DND-41 (cell line): ENCODE data around the gene GFOD2.

Source experiments
- ATAC-seq: fragments of 200-7000 bp; cut with Tn5 transposase; 3 replicates; pipeline ENCODE4 v1.9.1; 2021; ENCODE audit warnings: low read depth; ENCODE audit not compliant: insufficient read depth
- DNase-seq: peaks from one replicate; pipeline ENCODE4 v3.0.0-alpha.2; 2020
- H2AFZ ChIP-seq: 2 replicates; pipeline ENCODE4 v1.6.0; 2012; ENCODE audit warnings: low read depth, low read length
- H3K27ac ChIP-seq: 2 replicates; pipeline ENCODE4 v1.5.1; 2012; ENCODE audit warnings: low read length, inconsistent platforms
- H3K27me3 ChIP-seq: fragments of 200-600 bp; sonication (generic); 2 replicates; pipeline ENCODE4 v1.6.0; 2012; ENCODE audit warnings: low read length, mild to moderate bottlenecking, inconsistent platforms; ENCODE audit not compliant: insufficient read depth, poor library complexity
- H3K36me3 ChIP-seq: 2 replicates; pipeline ENCODE4 v1.5.1; 2012; ENCODE audit warnings: low read length, inconsistent platforms; ENCODE audit not compliant: insufficient read depth
- H3K4me1 ChIP-seq: 2 replicates; pipeline ENCODE4 v1.5.1; 2012; ENCODE audit warnings: mild to moderate bottlenecking, low read length; ENCODE audit not compliant: insufficient read depth
- H3K4me2 ChIP-seq: 2 replicates; pipeline ENCODE4 v1.6.0; 2012; ENCODE audit warnings: mild to moderate bottlenecking, moderate library complexity, low read length, inconsistent platforms; ENCODE audit not compliant: insufficient read depth
- H3K4me3 ChIP-seq, 2 experiments: fragments of 200-600 bp in 1 of 2; shearing (Covaris generic) in 1 of 2; 2 replicates each; pipeline ENCODE4 v1.5.1; 2012 to 2016; ENCODE audit warnings: inconsistent platforms in 2 of 2, low read length in 2 of 2, mild to moderate bottlenecking in 2 of 2, low read depth in 1 of 2, moderate library complexity in 1 of 2
- H3K79me2 ChIP-seq: 2 replicates; pipeline ENCODE4 v1.6.0; 2012; ENCODE audit warnings: low read length, inconsistent platforms; ENCODE audit not compliant: insufficient read depth
- H3K9ac ChIP-seq: 2 replicates; pipeline ENCODE4 v1.6.0; 2012; ENCODE audit warnings: low read depth, mild to moderate bottlenecking, inconsistent platforms, low read length, moderate library complexity
- H3K9me3 ChIP-seq: 2 replicates; pipeline ENCODE4 v1.5.1; 2012; ENCODE audit warnings: low read length, moderate library complexity, mild to moderate bottlenecking, inconsistent platforms; ENCODE audit not compliant: insufficient read depth, severe bottlenecking
- H4K20me1 ChIP-seq: 2 replicates; pipeline ENCODE4 v1.6.0; 2012; ENCODE audit warnings: low read length; ENCODE audit not compliant: insufficient read depth
- EZH2 ChIP-seq: IDR thresholded peaks from 3 replicates; pipeline ENCODE4 v1.6.1; 2012; ENCODE audit warnings: borderline replicate concordance, low read depth, mild to moderate bottlenecking, moderate library complexity, low read length, inconsistent platforms; ENCODE audit not compliant: severe bottlenecking
- TF ChIP-seq, protein P1 (sequence below): IDR thresholded peaks from 2 replicates; pipeline ENCODE4 v1.5.1; 2012; ENCODE audit warnings: borderline replicate concordance, low read length, moderate library complexity, mild to moderate bottlenecking; ENCODE audit not compliant: poor library complexity, severe bottlenecking; ENCODE audit errors: extremely low read depth

GFOD2 gene

DNA sequence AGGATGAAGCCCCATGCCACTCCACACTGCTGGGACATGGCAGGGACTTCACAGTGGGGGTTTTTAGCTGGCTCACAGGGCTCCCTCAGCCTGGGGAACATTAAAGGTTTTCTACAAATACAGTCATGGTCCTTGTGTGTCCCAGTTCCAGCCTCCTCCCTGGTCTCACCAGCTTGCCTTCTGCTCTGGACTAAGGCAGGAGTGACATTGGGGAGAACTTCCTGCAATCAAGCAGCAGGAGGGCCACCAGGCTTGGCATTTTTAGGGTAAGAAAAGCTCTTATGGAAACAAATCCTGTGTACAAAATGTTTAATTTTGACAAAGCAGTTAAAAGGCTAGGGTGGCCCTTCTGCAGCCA is 56.5 kb downstream of the GFOD2 start:
- DNase-seq, result no peak
- Histone ChIP-seq H3K9ac (no peak overlapping the region), H3K79me2 (peaks cover 29% of the 10 kb centered on the region)

DNA sequence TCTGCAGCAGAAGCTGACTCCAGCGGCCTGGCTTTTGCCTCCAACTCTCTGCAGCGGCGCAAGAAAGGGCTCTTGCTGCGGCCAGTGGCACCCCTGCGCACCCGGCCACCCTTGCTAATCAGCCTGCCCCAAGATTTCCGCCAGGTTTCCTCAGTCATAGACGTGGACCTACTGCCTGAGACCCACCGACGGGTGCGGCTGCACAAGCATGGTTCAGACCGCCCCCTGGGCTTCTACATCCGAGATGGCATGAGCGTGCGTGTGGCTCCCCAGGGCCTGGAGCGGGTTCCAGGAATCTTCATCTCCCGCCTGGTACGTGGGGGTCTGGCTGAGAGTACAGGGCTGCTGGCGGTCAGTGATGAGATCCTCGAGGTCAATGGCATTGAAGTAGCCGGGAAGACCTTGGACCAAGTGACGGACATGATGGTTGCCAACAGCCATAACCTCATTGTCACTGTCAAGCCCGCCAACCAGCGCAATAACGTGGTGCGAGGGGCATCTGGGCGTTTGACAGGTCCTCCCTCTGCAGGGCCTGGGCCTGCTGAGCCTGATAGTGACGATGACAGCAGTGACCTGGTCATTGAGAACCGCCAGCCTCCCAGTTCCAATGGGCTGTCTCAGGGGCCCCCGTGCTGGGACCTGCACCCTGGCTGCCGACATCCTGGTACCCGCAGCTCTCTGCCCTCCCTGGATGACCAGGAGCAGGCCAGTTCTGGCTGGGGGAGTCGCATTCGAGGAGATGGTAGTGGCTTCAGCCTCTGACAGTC is 57.0 kb downstream of the GFOD2 start:
- H3K36me3 ChIP-seq, result peaks cover 52% of the 10 kb centered on the region
- DNase-seq, result no peak
- no peak for TF ChIP-seq EZH2
- TF ChIP-seq, protein P1, sequence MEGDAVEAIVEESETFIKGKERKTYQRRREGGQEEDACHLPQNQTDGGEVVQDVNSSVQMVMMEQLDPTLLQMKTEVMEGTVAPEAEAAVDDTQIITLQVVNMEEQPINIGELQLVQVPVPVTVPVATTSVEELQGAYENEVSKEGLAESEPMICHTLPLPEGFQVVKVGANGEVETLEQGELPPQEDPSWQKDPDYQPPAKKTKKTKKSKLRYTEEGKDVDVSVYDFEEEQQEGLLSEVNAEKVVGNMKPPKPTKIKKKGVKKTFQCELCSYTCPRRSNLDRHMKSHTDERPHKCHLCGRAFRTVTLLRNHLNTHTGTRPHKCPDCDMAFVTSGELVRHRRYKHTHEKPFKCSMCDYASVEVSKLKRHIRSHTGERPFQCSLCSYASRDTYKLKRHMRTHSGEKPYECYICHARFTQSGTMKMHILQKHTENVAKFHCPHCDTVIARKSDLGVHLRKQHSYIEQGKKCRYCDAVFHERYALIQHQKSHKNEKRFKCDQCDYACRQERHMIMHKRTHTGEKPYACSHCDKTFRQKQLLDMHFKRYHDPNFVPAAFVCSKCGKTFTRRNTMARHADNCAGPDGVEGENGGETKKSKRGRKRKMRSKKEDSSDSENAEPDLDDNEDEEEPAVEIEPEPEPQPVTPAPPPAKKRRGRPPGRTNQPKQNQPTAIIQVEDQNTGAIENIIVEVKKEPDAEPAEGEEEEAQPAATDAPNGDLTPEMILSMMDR, result no peak
- peaks cover 26% of the 10 kb centered on the region for H3K79me2 ChIP-seq
- H3K9me3 ChIP-seq, result no peaks in the 10 kb centered on the region
- peaks cover 29% of the 10 kb centered on the region; the same call in 1 of the 2 replicates for H4K20me1 ChIP-seq
- peaks cover 53% of the 10 kb centered on the region for H3K4me1 ChIP-seq
- H3K27me3 ChIP-seq, result no peaks in the 10 kb centered on the region
- no peak for ATAC-seq
- peak overlapping the region; percentile 97; the same call in 1 of the 2 replicates for H3K4me2 ChIP-seq
- H3K4me3 ChIP-seq, result no peak overlapping the region
- H3K9ac ChIP-seq, result 0 out of 2 replicates have a peak overlapping the region, but pooled peaks have one; percentile 51
- H2AFZ ChIP-seq, result no peak overlapping the region
- H3K27ac ChIP-seq, result no peak overlapping the region

More for the DNA sequence above, 56.5 kb downstream of the GFOD2 start:
- Histone ChIP-seq H3K27ac (no peak overlapping the region), H3K36me3 (peaks cover 46% of the 10 kb centered on the region), H3K4me2 (no peak overlapping the region), H3K4me3 (no peak overlapping the region), H3K4me1 (peaks cover 59% of the 10 kb centered on the region), H3K9me3 (no peaks in the 10 kb centered on the region), H4K20me1 (peaks cover 24% of the 10 kb centered on the region; the same call in 1 of the 2 replicates), H3K27me3 (no peaks in the 10 kb centered on the region), H2AFZ (no peak overlapping the region)
- TF ChIP-seq EZH2, result no peak
- TF ChIP-seq, protein P1, result no peak
- ATAC-seq, result no peak

DNA sequence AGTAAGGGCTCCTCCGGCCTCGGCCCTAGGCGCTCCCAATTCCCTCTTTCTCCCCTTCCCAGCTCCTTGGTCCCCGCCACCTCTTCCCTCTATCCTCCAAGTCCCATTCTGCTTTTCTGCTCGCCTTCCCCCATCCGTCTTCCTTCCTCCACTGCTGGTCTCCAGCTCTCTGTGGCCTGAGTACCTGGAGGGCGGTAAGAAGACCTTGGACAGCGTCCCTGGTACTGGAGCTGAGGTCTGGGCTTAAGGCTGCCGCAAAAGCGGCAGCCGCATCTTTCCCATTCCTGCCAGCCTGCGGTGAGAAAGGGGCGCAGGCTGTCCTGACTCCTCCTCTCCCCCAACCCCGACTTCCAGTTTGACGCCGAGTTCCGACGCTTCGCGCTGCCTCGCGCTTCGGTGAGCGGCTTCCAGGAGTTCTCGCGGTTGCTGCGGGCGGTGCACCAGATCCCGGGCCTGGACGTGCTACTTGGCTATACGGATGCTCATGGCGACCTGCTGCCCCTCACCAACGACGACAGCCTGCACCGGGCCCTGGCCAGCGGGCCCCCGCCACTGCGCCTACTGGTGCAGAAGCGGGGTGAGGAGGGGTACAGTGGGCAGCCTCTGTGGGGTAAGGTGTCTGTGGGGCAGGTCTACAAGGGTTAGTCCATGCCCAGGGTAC is 57.9 kb downstream of the GFOD2 start:
- Histone ChIP-seq H3K4me1 (peaks cover 48% of the 10 kb centered on the region), H3K27ac (peak overlapping the region; percentile 69), H4K20me1 (peaks cover 36% of the 10 kb centered on the region; the same call in 1 of the 2 replicates), H2AFZ (peak overlapping the region; percentile 77), H3K4me3 (peak overlapping the region; percentile 17 to 95; a peak in 3 of 4 replicates), H3K9ac (peak overlapping the region; percentile 51), H3K4me2 (peak overlapping the region; percentile 97), H3K36me3 (peaks cover 58% of the 10 kb centered on the region), H3K27me3 (no peaks in the 10 kb centered on the region), H3K79me2 (peaks cover 24% of the 10 kb centered on the region), H3K9me3 (no peaks in the 10 kb centered on the region)
- DNase-seq (no peak), ATAC-seq (no peak)
- TF ChIP-seq, protein P1, result no peak
- TF ChIP-seq EZH2, result no peak
